Neural crest cell (in vitro differentiated cells): ENCODE results near the gene LINGO4. TPM values are rescaled to one million over a fixed set of nuclear protein-coding genes. Genes with fewer than 3 reads are reported as not detected.
"Not testable (repeated sequence)": the region's sequence is repeated elsewhere in the genome, so short reads cannot be mapped to it uniquely, and the experiment has no call there.

Source experiments
- DNase-seq: peaks from one replicate; pipeline ENCODE4 v3.0.0; 2021; ENCODE audit warnings: low read depth, mixed read lengths, low spot score
- H3K27ac Mint-ChIP-seq: one replicate; pipeline ENCODE4 v1.8.0; 2021; ENCODE audit warnings: mild to moderate bottlenecking, mixed read lengths; ENCODE audit not compliant: unreplicated experiment
- H3K27me3 Mint-ChIP-seq: 2 replicates; pipeline ENCODE4 v1.8.0; 2021; ENCODE audit warnings: low read depth, mild to moderate bottlenecking, mixed read lengths
- H3K36me3 Mint-ChIP-seq: 2 replicates; pipeline ENCODE4 v1.8.0; 2021; ENCODE audit warnings: low read depth, mild to moderate bottlenecking, mixed read lengths
- H3K4me1 Mint-ChIP-seq: 2 replicates; pipeline ENCODE4 v1.8.0; 2021; ENCODE audit warnings: mixed read lengths
- H3K4me3 Mint-ChIP-seq: one replicate; pipeline ENCODE4 v1.8.0; 2021; ENCODE audit warnings: mild to moderate bottlenecking, mixed read lengths
- H3K9me3 Mint-ChIP-seq: 2 replicates; pipeline ENCODE4 v1.8.0; 2021; ENCODE audit warnings: mixed read lengths
- total RNA-seq: library from RNA; stranded (reverse); gene quantifications from 2 replicates; pipeline ENCODE4 v1.2.1, GENCODE V29; 2021
- TF ChIP-seq, protein P1 (sequence below): fragments of 200-600 bp; sonication (generic); conservative IDR thresholded peaks from 2 replicates; pipeline ENCODE4 v1.5.0; 2021; ENCODE audit warnings: antibody characterized with exemption, mild to moderate bottlenecking

The LINGO4 gene
- total RNA-seq, 1 donor from 2014 or later: not detected

DNA sequence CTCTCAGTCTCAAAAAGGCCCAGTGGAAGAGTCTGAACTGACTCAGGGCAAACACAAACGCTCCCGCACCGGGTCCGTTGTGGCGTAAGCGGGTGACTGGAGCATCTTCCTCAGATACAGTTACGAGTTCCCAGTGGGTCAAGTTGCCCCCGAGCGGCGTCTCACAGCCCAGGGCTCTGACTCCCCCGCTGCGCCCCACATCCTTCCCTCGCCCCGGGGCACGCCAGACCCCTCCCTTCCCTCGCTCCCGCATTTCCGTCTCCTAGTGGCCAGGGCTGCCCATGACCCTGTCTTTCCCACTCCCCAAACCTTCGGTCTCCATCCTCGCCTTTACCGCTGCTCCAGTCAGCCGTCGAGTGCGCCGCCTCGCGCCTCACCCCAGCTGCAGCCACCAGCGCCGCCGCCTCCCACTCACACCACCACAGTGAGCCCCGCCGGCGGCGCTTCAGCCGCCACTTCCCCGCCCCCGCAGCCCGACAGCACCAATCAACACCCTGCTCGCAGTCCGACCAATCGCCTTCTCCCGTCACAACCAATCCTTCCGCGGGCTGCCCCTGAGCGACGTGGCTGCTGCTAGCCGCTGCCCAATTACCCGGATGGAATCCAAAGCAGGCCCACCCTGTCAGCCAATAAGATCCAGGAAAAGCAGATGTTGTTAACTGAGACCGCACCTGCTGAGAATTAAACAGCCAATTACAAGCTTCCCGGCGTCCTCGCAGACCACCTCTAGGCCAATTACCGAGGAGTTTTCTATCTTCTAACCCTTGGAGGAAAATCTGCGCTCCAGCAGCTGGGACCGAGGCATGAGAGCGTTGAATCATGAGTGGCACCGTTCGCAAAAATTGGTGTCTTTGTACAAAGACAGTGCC lies 14.9 kb downstream of the LINGO4 start, which contains the start of gene TDRKH:
Gene TDRKH (minus strand): TSS at position 430 of the 869 bp plus-strand sequence. CDS start 7,478 bp downstream, outside the sequence.
- no peaks in the 10 kb centered on the region for H3K36me3 Mint-ChIP-seq
- H3K4me3 Mint-ChIP-seq: peak within 1 kb of the TSS; percentile 95
- H3K4me1 Mint-ChIP-seq: peaks cover 30% of the 10 kb centered on the region
- peak; percentile 97 for DNase-seq
- H3K27ac Mint-ChIP-seq: peak within 1 kb of the TSS; percentile 97
- TF ChIP-seq, protein P1, sequence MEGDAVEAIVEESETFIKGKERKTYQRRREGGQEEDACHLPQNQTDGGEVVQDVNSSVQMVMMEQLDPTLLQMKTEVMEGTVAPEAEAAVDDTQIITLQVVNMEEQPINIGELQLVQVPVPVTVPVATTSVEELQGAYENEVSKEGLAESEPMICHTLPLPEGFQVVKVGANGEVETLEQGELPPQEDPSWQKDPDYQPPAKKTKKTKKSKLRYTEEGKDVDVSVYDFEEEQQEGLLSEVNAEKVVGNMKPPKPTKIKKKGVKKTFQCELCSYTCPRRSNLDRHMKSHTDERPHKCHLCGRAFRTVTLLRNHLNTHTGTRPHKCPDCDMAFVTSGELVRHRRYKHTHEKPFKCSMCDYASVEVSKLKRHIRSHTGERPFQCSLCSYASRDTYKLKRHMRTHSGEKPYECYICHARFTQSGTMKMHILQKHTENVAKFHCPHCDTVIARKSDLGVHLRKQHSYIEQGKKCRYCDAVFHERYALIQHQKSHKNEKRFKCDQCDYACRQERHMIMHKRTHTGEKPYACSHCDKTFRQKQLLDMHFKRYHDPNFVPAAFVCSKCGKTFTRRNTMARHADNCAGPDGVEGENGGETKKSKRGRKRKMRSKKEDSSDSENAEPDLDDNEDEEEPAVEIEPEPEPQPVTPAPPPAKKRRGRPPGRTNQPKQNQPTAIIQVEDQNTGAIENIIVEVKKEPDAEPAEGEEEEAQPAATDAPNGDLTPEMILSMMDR: peak; percentile 50
- H3K27me3 Mint-ChIP-seq: no peaks in the 10 kb centered on the region
- H3K9me3 Mint-ChIP-seq: no peaks in the 10 kb centered on the region

DNA sequence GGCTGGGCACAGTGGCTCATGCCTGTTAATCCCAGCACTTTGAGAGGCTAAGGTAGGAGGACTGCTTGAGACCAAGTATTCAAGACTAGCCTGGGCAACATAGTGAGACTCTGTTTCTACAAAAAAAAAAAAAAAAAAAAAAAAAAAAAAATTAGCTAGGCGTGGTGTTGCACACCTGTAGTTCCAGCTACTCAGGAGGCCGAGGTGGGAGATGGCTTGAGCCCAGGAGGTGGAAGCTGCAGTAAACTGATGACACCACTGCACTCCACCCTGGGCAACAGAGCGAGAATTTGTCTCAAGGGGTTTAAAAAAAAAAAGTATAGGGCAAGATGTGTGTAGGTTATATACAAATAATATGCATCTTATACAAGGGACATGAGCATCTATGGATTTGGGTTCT lies 17.5 kb downstream of the LINGO4 start:
- H3K9me3 Mint-ChIP-seq: no peaks in the 10 kb centered on the region
- TF ChIP-seq, protein P1: no peak

DNA sequence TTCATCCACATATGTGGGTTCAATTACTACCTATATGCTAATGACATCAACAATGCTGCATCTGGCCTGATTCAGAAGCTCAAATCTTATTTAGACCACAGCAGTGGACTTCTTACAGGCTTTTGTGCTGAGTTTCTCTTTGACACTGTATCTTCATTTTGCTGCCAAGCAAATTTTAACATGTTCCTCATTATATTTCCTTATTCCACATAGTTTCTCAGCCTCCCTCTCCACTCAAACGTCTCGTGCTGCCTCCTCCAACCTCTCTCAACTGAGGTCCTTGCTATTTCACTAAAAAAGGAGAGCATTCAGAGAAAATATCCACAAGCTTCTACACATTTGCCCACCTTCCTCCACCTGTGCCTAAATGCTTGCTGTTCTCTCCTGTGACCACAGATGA lies 21.4 kb downstream of the LINGO4 start:
- DNase-seq: no peak
- H3K36me3 Mint-ChIP-seq: peaks cover 3% of the 10 kb centered on the region
- TF ChIP-seq, protein P1: no peak
- H3K27me3 Mint-ChIP-seq: no peaks in the 10 kb centered on the region
- H3K9me3 Mint-ChIP-seq: no peaks in the 10 kb centered on the region
- no peak overlapping the region for H3K27ac Mint-ChIP-seq
- H3K4me3 Mint-ChIP-seq: no peak overlapping the region
- peaks cover 2% of the 10 kb centered on the region for H3K4me1 Mint-ChIP-seq

More for the DNA sequence above, 17.5 kb downstream of the LINGO4 start:
- H3K4me1 Mint-ChIP-seq: peaks cover 30% of the 10 kb centered on the region
- H3K4me3 Mint-ChIP-seq: no peak overlapping the region
- no peaks in the 10 kb centered on the region for H3K36me3 Mint-ChIP-seq
- DNase-seq: no peak
- no peaks in the 10 kb centered on the region for H3K27me3 Mint-ChIP-seq
- H3K27ac Mint-ChIP-seq: no peak overlapping the region

DNA sequence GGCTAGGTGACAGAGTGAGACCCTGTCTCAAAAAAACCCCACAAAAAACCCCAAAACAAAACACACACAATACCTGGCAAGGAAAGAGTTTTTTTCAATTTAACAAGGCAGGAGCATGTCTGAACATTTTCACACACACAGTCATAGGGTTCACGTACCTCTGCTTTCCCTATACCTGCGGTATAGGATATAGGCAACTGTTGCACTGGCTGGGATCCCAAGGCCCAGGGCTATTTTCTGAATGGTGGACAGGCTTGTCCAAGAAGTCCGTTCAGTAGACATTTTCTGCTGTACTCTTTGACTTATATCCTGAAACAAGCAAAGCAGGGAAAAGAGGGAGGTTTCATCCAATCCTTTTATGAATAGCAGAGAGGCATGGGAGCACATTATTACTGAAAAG lies 22.5 kb downstream of the LINGO4 start:
- Mint-ChIP-seq H3K4me1 (no peaks in the 10 kb centered on the region), H3K27me3 (no peaks in the 10 kb centered on the region), H3K27ac (no peak overlapping the region), H3K9me3 (no peaks in the 10 kb centered on the region), H3K36me3 (peaks cover 3% of the 10 kb centered on the region), H3K4me3 (no peak overlapping the region)
- TF ChIP-seq, protein P1: no peak
- DNase-seq: no peak

DNA sequence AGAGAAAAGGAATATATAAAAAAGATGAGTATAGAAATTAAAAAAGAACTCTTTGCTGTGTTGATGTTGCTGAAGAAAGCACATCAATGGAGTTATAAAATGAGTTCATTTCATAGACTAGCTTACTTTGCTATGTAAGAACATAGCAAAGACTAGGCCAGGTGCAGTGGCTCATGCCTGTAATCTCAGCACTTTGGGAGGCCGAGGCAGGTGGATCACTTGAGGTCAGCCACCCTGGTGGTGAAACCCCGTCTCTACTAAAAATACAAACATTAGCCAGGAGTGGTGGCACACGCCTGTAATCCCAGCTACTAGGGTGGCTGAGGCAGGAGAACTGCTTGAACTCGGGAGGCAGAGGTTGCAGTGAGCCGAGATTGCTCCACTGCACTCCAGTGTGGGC lies 23.2 kb downstream of the LINGO4 start:
- not testable (repeated sequence) for DNase-seq

DNA sequence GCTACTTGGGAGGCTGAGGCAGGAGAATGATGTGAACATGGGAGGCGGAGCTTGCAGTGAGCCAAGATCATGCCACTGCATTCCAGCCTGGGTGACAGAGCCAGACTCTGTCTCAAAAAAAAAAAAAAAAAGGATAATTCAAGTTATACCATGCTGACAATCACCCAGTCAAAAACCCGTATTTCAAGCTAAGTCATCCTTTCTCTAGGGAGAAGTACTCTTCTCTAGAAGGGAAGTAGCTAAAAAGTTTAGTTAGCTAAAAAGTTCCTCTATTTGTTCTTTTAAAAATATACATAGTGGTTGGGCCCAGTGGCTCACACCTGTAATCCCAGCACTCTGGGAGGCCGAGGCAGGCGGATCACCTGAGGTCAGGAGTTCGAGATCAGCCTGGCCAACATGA lies 24.5 kb downstream of the LINGO4 start:
- H3K4me1 Mint-ChIP-seq, H3K4me3 Mint-ChIP-seq, H3K27ac Mint-ChIP-seq, H3K27me3 Mint-ChIP-seq, H3K9me3 Mint-ChIP-seq, DNase-seq: not testable (repeated sequence)
- H3K36me3 Mint-ChIP-seq: peaks cover 15% of the 10 kb centered on the region

More for the DNA sequence above, 23.2 kb downstream of the LINGO4 start:
- H3K27ac Mint-ChIP-seq, H3K27me3 Mint-ChIP-seq, H3K4me3 Mint-ChIP-seq, H3K9me3 Mint-ChIP-seq, H3K4me1 Mint-ChIP-seq, H3K36me3 Mint-ChIP-seq: not testable (repeated sequence)
